AG08395 (cell line): ENCODE data around the gene OSBPL9.
"Not testable (repeated sequence)": the region's sequence is repeated elsewhere in the genome, so short reads cannot be mapped to it uniquely, and the experiment has no call there.

Source experiments
- DNase-seq: peaks from one replicate; pipeline ENCODE4 v3.0.0; 2012; ENCODE audit warnings: mixed read lengths, low spot score

Gene OSBPL9

DNA sequence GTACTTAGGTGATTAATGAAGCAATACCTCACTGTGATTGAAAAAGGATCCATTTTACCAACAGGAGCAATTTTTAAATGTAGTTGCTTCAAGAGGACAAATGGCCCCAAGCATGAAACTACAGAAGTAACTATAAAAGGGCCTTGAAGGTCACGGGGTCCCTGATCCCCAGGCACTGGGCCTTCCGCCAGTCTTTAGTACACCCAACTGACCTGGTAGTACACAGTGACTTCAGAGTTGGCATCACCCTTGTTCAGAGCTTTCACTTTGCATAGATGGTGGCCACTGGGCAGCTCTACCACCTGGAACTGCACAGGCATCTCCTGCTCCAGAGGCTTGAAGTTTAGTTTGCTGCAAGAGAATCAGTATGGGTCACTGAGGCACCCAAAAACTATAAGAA lies 177.4 kb downstream of the OSBPL9 start:
- no peak for DNase-seq

- DNase-seq: no peak
Measured at GRCh38 chr1:51794868-51795267, 178.0 kb downstream of the OSBPL9 start.

DNA sequence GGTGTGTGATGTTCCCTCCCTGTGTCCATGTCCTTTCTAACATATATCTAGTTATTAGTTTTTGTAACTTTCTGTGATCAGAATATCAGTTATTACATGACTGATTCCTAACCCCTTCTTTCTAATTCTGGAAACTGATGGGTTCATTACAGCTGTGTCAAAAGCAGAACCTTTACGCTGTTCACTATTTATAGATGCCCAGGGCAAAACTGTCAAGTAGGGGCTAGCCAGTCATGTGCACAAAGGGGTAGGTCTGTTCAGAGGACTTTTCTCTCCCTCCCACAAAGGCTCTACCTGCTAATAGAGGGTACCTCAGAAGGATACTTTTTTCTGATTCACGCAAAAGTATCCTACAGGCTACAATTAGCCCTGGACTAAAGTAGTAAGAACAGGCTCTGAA lies 182.5 kb downstream of the OSBPL9 start:
- no peak for DNase-seq

DNA sequence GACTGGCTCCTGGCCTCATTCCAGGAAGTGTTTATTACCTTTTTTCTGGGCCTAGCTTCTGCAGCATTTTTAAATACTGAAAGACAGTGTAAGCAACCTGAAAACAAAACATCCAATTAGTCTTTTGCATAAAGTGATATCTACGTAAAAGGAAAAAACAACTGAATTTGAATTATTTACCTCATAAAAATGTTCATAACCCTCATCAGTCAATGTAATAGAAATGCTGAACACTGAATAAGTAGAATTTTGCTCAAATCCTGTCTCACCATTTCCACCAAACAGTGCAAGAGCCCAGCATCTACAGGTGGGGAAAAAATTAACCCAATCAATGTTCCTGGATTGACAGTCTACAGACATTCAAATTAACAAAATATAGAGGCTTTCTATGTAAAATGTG lies 197.6 kb downstream of the OSBPL9 start:
- no peak for DNase-seq

DNA sequence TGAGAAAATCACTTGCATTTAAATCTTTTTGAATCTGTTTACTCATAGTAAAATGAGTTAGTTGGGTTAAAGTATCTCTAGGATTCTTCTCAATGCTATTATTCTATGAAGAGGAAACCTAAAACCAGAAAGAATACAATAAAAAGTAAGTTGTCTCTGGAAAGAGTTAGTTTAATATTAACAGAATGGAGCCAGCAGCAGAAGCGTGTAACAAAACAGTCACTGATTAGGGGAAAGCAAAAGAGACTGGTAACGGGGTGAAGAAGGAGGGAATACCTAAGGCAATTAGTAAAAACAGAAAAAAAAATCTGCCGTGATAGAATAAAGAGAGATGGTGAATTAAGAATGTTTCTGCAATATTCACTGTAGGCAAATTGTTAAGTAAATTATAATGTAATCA lies 201.6 kb downstream of the OSBPL9 start:
- DNase-seq: no peak

GRCh38 chr1:51819021-51819420 lies 202.1 kb downstream of the OSBPL9 start:
- not testable (repeated sequence) for DNase-seq

DNA sequence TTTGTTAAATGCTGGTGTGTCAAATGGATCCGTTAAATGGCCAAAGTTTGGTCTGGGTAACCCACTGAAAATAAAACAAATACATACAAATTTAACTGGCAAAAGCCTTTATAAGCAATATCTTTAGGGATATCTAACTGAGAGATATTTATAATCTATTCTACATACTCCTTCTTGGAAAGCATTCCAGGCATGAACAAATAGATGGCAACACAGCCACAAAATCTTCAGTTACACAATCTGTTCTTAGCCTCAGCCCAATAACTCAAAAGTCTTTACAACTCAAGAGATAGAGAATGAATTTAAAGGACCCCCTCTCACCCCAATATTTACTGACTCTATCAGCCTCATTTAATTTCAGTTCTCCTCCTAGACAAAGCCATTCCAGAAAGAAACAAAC lies 202.9 kb downstream of the OSBPL9 start:
- no peak for DNase-seq

DNA sequence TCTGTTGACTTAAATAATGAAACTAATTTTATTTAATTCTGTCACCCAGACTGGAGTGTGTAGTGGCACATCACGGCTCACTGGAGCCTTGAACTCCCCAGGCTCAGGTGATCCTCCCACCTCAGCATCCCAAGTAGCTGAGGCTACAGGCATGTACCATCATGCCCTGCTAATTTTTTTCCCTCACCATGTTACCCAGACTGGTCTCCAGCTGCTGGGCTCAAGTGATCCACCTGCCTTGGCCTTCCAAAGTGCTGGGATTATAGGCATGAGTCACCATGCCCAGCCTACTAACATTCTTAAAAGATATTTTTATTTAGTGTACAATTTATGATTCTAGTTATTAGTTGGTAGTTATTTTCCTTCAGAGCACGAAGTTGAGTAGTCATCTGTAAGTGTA lies 212.2 kb downstream of the OSBPL9 start:
- DNase-seq: no peak

GRCh38 chr1:51833700-51834099 lies 216.8 kb downstream of the OSBPL9 start:
- DNase-seq: no peak

GRCh38 chr1:51837243-51837642 lies 220.4 kb downstream of the OSBPL9 start:
- no peak for DNase-seq
